Left colon (tissue), 2 donors: Measurements from ENCODE around the gene ACAN. TPM values are rescaled to one million over a fixed set of nuclear protein-coding genes. Genes with fewer than 3 reads are reported as not detected.

Experiments used
- ATAC-seq: fragments of 200-7000 bp; cut with Tn5 transposase; one replicate; pipeline ENCODE4 v1.9.1; 2020; ENCODE audit warnings: mild to moderate bottlenecking, moderate library complexity
- DNase-seq, 2 donors: peaks; one replicate each; pipeline ENCODE4 v3.0.0-alpha.2; 2020
- intact Hi-C, 2 donors: fragments of 100-400 bp; cut with DNase I in 1 of 2; cut with micrococcal nuclease in 1 of 2; formaldehyde crosslinking; loops; one replicate each; pipeline versions ENCODE4 v1.11.2 to v1.14.0; 2022; cut with DNase I, micrococcal nuclease
- total RNA-seq, 2 donors: library from RNA; stranded (reverse); fragmentation: NEBNext Ultra II Directional; extraction: Animal tissue kit (Norgen Biotek cat#: 25700); gene quantifications; one replicate each; pipeline ENCODE4 v1.2.1, GENCODE V29; 2021
- donor health status: DM: no; HTN: no; CAD: no.
- donor health status: DM: yes; HTN: yes; CAD: no.

The ACAN gene
- total RNA-seq, 2 donors from 2014 or later = 0.20 to 0.21 TPM

DNA sequence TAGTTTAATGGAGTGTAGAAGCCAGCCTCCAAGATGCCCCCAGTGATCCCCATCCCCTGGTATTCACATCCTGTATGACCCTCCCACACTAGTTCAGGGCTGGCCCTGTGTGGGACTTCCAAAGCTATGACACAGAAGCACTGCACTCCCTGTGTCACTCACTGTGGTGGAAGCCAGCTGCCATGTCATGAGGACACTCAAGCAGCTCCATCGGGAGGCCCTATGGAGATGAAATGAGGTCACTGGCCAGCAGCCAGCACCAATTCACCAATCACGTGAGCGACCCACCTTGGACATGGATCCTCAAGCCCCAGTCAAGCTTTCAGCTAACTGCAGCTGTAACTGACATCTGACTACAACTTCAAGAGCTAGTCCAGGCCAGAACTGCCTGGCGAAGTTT is 3.9 kb upstream of the ACAN start:
- no peak for ATAC-seq
- no peak for DNase-seq
- intact Hi-C loops = no loop called here

DNA sequence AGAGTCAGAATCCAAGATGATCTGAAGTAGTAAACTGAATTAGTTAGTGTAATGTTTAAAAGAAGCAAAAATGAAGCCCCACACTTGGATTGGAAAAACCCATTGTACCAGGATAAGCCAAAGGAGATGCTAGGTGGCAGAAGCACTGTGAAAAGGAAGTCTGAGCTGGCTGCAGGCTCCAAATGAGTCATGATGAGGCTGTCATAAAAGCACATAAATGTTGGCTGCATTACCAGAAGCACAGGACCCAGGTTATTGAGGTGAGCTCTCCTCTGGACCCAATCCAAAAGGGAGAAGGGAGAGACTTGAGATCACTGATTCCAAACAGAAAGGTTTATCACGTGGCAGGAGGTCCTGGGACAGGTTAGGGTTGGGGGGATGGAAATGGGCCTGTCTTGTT is 3.2 kb upstream of the ACAN start:
- DNase-seq (no peak), ATAC-seq (peak; percentile 68)
- intact Hi-C loops = no loop called here

GRCh38 chr15:88800738-88801137 is 2.5 kb upstream of the ACAN start:
- ATAC-seq (no peak), DNase-seq (no peak)
- intact Hi-C loops = no loop called here

DNA sequence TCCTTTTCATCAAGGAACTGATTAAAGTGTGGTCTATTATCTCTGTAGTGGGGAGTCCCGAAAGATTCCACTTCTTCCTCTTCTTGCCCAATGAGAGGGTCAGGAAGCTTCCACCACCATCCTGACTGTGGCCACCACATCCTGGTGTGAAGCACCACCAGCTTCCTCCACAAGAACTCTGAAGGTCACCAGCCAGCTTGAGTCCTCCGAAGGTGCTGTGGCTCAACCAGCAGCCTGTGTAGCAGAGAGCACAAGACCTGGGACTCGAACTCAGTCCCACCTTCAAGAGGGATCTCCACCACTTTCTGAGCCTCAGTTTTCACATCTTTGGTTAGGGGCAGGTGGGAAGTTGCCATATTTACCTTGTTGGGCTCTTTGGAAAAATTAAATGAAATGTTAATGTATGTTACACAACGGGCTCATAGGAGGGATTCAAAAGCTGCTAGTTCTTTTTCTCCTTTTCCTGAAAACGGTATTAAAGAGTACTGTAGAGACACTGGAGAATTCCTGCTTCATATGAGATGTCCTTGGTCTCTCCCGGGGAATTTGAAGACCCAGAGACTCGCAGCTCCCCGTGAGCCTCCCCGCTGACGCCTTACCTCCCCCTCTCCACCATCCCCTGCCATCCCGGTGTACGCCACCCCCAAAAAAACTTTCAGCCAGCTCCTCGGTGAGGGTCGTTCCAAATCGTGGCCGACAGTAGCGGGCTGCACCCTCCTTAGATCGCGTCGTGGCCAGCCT is 816 bp upstream of the ACAN start:
- intact Hi-C loops = no loop called here
- DNase-seq = no peak
- no peak for ATAC-seq

DNA sequence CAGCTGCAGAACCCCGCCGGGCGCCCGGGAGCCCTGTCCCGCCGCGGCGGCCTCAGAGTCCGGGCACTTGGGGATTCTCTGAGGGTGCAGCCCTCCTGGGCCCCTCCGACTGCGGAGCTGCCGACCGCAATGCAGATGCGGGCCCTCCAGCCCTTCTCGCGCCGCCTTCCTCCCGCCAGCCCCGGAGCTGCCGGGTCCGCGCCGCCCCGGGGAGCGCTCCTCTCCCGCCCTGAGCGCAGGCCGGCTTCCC is 320 bp upstream of the ACAN start:
- DNase-seq (no peak), ATAC-seq (no peak)

DNA sequence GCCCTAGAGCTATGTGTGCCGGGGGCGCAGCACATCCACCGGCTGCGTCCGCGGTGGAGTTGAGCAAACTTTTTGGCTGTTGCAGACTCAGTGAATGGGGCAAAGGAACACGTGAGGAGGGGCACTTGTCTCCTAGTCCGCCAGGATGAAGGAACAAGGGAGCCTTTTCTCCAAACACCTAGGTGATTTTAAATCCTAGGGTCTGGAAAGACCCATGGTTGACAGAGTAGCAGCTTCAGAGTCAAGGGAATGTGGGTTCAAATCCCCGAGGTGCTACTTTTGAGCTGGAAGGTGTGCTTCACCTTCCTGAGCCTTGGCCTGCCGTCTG is 648 bp downstream of the ACAN start:
- ATAC-seq (no peak), DNase-seq (no peak)
- intact Hi-C loops = no loop called here

More for the DNA sequence above, 320 bp upstream of the ACAN start:
- intact Hi-C loops = no loop called here

DNA sequence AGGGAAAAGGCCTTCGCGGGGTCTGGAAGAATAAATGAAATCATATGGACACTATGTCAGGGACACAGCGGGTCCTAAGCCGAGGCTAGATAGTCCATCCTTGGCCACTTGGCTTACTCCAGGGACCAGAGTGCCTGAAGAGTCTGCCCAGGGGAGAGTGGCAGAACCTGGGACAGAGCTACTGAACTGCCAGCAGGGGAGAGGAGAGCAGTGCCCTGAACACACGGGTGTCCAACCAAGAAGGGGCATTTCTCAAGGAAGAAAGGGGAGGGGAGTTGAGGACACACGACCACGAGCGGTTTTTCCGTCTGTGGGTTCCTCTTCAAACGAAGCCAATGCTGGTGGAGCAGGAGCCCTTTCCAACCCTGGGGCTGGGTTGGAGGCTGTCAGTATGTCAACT is 1.0 kb downstream of the ACAN start:
- no peak for ATAC-seq
- intact Hi-C loops = no loop called here
- DNase-seq = no peak

GRCh38 chr15:88805031-88805780 is 2.0 kb downstream of the ACAN start:
- ATAC-seq (no peak), DNase-seq (no peak)
- intact Hi-C loops = no loop called here

DNA sequence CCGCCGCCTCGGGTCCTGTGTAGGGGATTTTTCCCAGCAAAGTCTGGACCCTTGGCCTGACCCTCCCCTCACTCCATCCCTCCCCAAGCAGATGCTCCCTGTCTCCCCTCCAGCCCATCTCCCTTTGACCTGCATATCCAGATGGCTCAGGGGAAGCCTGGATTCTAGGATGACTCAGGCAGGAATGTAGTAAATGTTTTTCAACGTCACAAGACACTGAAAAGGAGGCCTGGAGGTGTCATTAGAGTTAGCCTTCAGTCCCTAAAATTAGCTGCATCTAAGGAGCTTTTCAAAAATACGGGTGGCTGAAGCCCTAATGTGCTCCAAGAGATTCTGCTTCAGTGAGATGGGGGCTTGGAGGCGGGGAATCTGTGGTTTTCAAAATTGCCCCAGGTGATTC is 7.2 kb downstream of the ACAN start:
- intact Hi-C loops = no loop called here
- no peak for DNase-seq
- ATAC-seq = no peak

- intact Hi-C loops = no loop called here
- DNase-seq (no peak), ATAC-seq (no peak)
Observed at GRCh38 chr15:88812133-88812532, 8.9 kb downstream of the ACAN start.

DNA sequence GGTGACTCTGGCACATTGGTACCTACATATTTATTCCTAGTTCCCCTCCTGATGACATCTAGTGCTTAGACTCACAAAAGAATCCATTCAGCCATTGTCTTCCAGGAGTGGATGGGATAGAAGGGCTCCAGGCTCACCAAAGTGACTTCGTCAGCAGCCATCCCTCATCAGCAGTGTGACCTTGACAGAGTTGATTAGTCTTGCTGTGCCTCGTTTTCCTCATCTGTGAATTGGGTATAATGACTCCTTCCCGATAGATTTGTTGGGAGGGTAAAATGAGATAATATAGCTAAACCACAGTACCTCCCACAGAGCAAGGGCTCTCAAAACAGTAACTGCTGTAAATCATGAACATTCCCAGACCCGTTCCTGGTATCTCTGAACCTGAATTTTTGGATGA is 10.7 kb downstream of the ACAN start:
- ATAC-seq (no peak), DNase-seq (no peak)
- intact Hi-C loops = no loop called here

GRCh38 chr15:88814393-88814792 is 11.2 kb downstream of the ACAN start:
- DNase-seq = no peak
- no peak for ATAC-seq
- intact Hi-C loops = no loop called here

DNA sequence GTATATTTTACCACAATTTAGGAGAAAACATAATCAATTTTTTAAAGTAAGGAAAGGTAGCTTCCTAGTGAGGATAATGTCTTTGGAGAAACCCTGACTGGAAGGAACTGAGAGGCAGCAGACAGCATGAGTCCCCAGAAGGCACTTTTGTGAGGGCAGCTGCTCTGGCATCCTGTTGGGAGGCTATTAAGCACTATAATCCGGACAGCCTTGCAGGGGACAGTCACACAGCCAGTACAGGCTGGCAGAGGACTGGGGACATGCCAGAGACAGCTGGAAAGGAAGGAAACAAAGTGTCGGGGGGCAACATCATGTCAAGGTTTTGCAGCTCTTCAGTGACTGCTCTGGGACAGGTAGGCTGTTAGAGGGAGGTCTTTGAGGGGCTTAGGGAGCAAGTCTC is 15.7 kb downstream of the ACAN start:
- ATAC-seq (no peak), DNase-seq (no peak)

DNA sequence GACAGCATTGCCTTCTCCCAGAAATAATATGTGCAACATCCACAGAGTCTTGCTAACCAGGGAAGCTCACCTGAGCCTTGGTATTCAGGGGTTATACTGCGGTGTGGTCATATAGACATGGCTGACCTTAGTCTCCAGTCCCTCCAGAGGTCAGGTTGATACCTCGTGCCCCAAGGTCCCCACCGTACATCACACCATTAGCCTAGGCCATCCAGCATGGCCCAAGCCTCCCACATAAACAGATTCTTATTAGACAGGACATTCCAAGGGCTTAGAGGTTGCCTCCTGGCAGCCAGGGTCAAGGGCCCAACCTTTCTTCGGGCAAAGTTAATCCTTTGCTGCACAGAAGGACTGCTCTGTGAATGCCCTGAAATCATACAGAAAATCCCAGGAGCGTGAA is 18.8 kb downstream of the ACAN start:
- DNase-seq = no peak
- no peak for ATAC-seq
- intact Hi-C loops = loop anchor here in 1 of 2 donors (5.0 kb wide), 1 partner anchor 165 kb away; no protein-coding TSS in a partner anchor

More for the DNA sequence above, 15.7 kb downstream of the ACAN start:
- intact Hi-C loops = no loop called here

DNA sequence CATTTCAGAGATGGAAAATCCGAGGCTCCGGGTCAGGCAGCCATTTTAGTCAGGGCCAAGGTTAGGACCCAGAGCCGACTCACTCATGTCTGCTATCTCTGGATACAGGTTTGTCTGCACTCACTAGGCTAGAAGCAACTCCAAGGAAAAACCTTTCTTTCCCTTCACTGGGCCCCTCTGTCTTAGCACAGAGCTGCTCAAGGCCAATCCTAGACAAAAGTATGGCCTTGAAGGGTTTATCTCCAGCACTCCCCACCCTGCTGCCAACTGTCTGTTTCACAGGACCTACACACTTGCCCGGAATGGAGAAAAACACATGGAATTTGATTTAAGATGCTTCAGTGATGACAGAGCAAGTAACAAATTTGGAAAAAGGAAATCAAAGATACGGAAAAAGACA is 25.6 kb downstream of the ACAN start:
- no peak for DNase-seq
- ATAC-seq = no peak
- intact Hi-C loops = no loop called here

DNA sequence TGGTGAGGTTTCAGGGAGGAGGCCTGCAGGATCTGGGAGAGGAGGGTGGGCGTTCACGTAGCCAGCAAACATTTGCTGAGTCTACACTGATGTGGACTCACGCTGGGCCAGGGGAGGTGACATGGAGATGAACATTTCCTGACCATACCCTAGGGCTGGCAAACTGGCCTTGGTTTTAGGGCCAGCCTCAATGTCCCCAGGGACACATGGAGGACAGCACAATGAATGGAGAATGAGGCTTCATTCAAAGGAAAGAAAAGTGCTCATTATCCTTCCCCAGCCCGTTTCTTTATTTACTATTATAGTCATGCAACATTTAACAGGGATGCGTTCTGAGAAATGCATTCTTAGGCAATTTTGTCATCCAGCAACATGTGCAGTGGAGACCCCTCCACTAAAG is 26.8 kb downstream of the ACAN start:
- intact Hi-C loops = loop anchor here in 1 of 2 donors (10.0 kb wide), 1 partner anchor 175 kb away; no protein-coding TSS in a partner anchor
- no peak for ATAC-seq

DNA sequence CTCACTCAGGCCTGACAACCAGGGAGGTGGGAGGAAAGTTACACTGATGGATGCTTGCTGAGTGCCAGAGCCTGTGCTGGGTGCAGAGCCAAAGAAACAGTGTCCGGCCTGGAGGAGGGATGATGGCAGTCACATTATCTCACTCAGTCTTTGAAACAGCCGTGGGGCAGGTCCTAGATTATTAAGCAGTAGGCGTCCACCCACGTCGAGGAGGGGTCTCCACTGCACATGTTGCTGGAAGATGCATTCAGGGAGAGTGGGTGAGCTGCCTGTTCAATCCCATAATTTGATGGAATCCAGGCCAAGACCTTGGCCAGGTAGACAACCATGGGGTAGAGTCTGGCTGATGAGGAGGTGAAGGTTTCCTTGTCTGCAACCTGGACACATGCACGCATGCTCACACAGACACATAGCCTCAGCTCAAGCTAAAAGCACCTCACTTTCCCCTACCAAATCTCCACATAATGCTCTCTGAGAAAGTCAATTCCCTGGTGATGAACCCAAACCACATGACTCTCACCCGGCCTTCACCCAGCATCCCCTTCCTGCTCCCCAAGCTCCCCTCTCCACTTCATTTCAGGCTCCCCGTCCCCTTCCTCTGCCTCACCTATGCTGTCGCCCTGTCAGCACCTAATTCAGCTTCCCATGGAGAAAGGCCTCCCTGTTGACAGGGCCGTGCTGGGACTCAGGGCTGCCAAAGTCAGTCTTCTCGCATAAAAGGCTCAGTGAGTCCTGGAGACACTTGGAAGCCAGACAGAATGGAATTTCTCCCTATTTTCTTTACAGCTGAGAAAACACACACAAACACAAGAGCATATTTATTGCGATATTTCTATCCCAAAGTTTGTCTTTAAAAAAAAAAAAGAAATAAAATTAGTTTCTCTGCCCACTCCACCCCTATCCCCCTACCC is 29.8 kb downstream of the ACAN start:
- DNase-seq (no peak), ATAC-seq (no peak)
- intact Hi-C loops = loop anchor here in 1 of 2 donors (10.0 kb wide), 1 partner anchor 178 kb away; no protein-coding TSS in a partner anchor

More for the DNA sequence above, 26.8 kb downstream of the ACAN start:
- DNase-seq = no peak

GRCh38 chr15:88833731-88834100 is 30.5 kb downstream of the ACAN start:
- intact Hi-C loops = loop anchor here in 1 of 2 donors (10.0 kb wide), 1 partner anchor 179 kb away; no protein-coding TSS in a partner anchor
- DNase-seq (no peak), ATAC-seq (no peak)

- ATAC-seq (no peak), DNase-seq (peak in 1 of 2 donors; percentile 39)
- intact Hi-C loops = loop anchor here in 1 of 2 donors (10.0 kb wide), 1 partner anchor 180 kb away; no protein-coding TSS in a partner anchor
Observed at GRCh38 chr15:88834211-88834812, 31.1 kb downstream of the ACAN start.
